ENCODE data around the gene SIX5. TPM values are rescaled to one million over a fixed set of nuclear protein-coding genes. Genes with fewer than 3 reads are reported as not detected.

SIX5 gene
- total RNA-seq, 2 experiments from 2014 or later: 0.53 to 0.89 TPM

DNA sequence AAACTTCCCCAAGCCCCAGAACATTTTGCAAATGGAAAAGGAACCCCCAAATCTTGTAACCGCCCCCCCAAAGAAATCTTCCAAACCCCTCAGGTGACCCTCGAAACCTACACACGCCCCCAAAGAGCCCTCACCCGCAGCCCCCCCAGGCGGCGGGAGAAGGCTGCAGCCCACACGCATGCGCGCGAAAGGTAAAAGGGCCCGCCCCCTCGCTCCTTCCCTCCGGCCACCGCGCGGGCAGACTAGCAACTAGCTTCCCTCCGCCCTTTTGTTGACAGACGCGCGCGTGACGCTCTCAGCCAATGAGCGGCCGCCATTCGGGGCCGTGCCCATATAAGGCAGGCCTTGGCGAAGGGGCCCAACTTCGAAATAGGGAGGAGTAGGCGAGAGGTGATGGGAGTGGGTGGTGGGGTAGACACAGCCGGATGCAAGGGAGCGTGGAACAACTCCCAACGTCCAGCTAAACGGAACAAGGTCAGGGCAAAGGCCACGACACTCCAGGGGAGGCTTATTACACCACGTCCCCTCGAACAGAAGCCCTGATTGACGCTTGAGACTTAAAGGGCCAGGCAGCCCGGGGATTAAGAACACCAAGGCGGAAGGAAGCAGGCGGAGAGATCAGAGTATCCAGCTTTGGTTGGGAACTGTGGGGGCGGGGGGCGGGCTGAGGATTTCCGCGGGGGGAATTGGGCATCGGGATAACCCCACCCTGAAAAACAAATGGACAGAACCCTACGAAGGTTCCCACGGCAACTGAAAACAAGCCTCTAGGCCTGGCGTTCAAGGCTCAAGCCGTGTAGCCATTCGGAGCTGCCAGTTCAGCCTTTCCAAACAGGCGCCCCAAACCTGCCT lies 51.7 kb downstream of the SIX5 start:
- ChIA-PET CTCF (interaction anchor here (0.6 to 6.1 kb wide), 16 partner anchors 13 to 239 kb away, joined by 3 to 101 read pairs (median 4); partner anchors contain the start of genes DMWD, FBXO46, QPCTL and SIX5), POLR2A (interaction anchor here (0.6 to 3.4 kb wide), 13 partner anchors 9 to 634 kb away, joined by 3 to 22 read pairs (median 4); partner anchors contain the start of genes FBXO46, QPCTL, SIX5 and SNRPD2)
- Mint-ChIP-seq H3K9me3 (ENCODE audit: insufficient read depth) (no peaks in the 10 kb centered on the region), H3K36me3 (ENCODE audit: low read depth) (peaks cover 36% of the 10 kb centered on the region), H3K27ac (peak overlapping the region; percentile 89), H3K27me3 (ENCODE audit: low read depth) (no peaks in the 10 kb centered on the region), H3K4me1 (ENCODE audit: low read depth) (peaks cover 38% of the 10 kb centered on the region), H3K4me3 (peak overlapping the region; percentile 93)
- DNase-seq (peak; percentile 99), ATAC-seq (peak; percentile 99)

GRCh38 chr19:45716359-45717130 lies 52.5 kb downstream of the SIX5 start:
- no peaks in the 10 kb centered on the region for H3K9me3 Mint-ChIP-seq (ENCODE audit: insufficient read depth)
- peaks cover 36% of the 10 kb centered on the region for H3K36me3 Mint-ChIP-seq (ENCODE audit: low read depth)
- ChIA-PET CTCF (interaction anchor here (0.8 to 6.1 kb wide), 17 partner anchors 9 to 238 kb away, joined by 3 to 101 read pairs (median 4); partner anchors contain the start of genes DMWD, FBXO46, QPCTL and SIX5), POLR2A (interaction anchor here (0.6 to 3.4 kb wide), 12 partner anchors 10 to 146 kb away, joined by 3 to 22 read pairs (median 4); partner anchors contain the start of genes FBXO46, QPCTL, SIX5 and SNRPD2)
- H3K4me1 Mint-ChIP-seq (ENCODE audit: low read depth): peaks cover 36% of the 10 kb centered on the region
- no peak for DNase-seq
- peak overlapping the region; percentile 89 for H3K27ac Mint-ChIP-seq
- ATAC-seq: no peak
- no peaks in the 10 kb centered on the region for H3K27me3 Mint-ChIP-seq (ENCODE audit: low read depth)
- H3K4me3 Mint-ChIP-seq: peak overlapping the region; percentile 93

DNA sequence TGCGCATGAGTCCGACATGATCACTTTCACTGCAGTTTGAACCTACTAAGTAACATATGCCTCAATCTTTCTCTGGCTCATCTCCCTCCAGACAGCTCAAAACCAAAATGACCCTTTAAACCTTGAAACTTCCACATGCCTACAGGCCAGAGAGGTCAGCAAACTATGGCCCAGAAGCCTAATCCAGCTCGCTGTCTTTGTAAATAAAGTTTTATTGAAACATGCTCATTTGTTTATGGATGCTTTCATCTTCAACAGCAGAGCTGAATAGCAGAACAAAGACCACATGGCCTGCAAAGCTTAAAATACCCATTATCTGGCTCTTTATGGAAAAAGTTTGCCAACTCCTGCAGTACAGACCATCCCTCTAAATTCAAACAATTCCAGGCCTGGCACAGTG lies 53.9 kb downstream of the SIX5 start:
- DNase-seq: no peak
- Mint-ChIP-seq H3K4me1 (ENCODE audit: low read depth) (peaks cover 36% of the 10 kb centered on the region), H3K27me3 (ENCODE audit: low read depth) (no peaks in the 10 kb centered on the region), H3K4me3 (no peak overlapping the region), H3K27ac (no peak overlapping the region), H3K36me3 (ENCODE audit: low read depth) (peaks cover 37% of the 10 kb centered on the region), H3K9me3 (ENCODE audit: insufficient read depth) (no peaks in the 10 kb centered on the region)
- ATAC-seq: no peak
- POLR2A ChIA-PET: no interaction called here
- CTCF ChIA-PET: interaction anchor here (1.5 to 6.1 kb wide), 2 partner anchors 15 to 23 kb away, joined by 4 to 101 read pairs; partner anchors contain the start of genes FBXO46, QPCTL and SNRPD2

Other genes with a start within 250 kb of the SIX5 start
- gene OPA3, start 184.4 kb downstream of the SIX5 start, total RNA-seq: 10 to 100 TPM; 13.4 to 14.9 TPM
- not detected for gene GPR4, start 167.0 kb downstream of the SIX5 start, total RNA-seq
- gene EML2, start 129.9 kb downstream of the SIX5 start, total RNA-seq: 10 to 100 TPM; 93.6 to 97.6 TPM
- 1 to 10 TPM; 7.0 to 9.2 TPM for gene GIPR, start 101.0 kb downstream of the SIX5 start, total RNA-seq
- 100 to 1,000 TPM; 634 to 652 TPM for gene SNRPD2, start 77.3 kb downstream of the SIX5 start, total RNA-seq
- gene QPCTL, start 76.6 kb downstream of the SIX5 start, total RNA-seq: 1 to 10 TPM; 6.7 to 8.0 TPM
- gene FBXO46, start 38.4 kb downstream of the SIX5 start, total RNA-seq: 10 to 100 TPM; 32.6 to 33.9 TPM
- gene MEIOSIN, start 35.8 kb downstream of the SIX5 start, total RNA-seq: not detected
- 10 to 100 TPM in 1 of 2 experiments, 1 to 10 TPM in 1; 9.9 to 14.4 TPM for gene DMPK, start 13.2 kb upstream of the SIX5 start, total RNA-seq
- 10 to 100 TPM; 20.6 TPM for gene DMWD, start 23.6 kb upstream of the SIX5 start, total RNA-seq
- gene RSPH6A, start 46.1 kb upstream of the SIX5 start, total RNA-seq: under 1 TPM; 0.55 to 0.68 TPM
- 10 to 100 TPM; 97.3 to 98.3 TPM for gene SYMPK, start 93.9 kb upstream of the SIX5 start, total RNA-seq
- gene FOXA3, start 95.1 kb upstream of the SIX5 start, total RNA-seq: not detected
- gene IRF2BP1, start 116.9 kb upstream of the SIX5 start, total RNA-seq: 10 to 100 TPM; 18.0 to 19.1 TPM
- 10 to 100 TPM; 10.4 to 11.3 TPM for gene MYPOP, start 133.4 kb upstream of the SIX5 start, total RNA-seq
- gene NANOS2, start 145.5 kb upstream of the SIX5 start, total RNA-seq: not detected
- gene NOVA2, start 204.6 kb upstream of the SIX5 start, total RNA-seq: not detected
- 10 to 100 TPM; 26.3 to 29.2 TPM for gene CCDC61, start 226.2 kb upstream of the SIX5 start, total RNA-seq

Measured in activated CD8-positive, alpha-beta T cell treated with anti-CD3 and anti-CD28 coated beads, Interleukin-2, amount 10 ng/mL, durations not matched to agents 7 days and 5 days (primary cell).